Cerebellar nuclear complex (tissue), 1 donor: Measurements from ENCODE around the gene MUSTN1.

ENCODE experiments used
- DNase-seq, 2 experiments: peaks; one replicate each; lab custom pipeline; 2025; lab: John Stamatoyannopoulos, UW

Gene MUSTN1

GRCh38 chr3:52852419-52852818, 17.6 kb upstream of the MUSTN1 start:
- DNase-seq, result no peak

DNA sequence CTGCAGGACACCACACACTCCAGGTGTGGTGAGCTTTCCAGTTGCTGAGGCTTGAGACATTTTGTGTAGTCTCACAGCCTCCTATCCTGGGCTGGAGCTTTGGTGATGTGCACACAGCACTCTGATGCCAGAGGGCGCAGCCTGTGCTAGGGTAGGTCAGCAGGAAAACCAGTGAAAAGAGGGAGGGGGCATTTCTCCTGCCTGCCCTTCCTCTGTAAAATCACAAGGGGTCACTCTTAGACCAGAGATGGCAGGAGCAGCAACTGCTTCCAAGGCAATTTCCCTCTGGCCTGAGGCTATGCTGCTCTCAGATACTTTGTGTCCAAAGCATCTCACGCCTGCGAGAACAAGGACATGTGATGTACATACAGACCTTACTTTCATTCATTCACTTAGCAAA, 16.5 kb upstream of the MUSTN1 start:
- no peak for DNase-seq

- DNase-seq, result no peak
These were observed 14.8 kb upstream of the MUSTN1 start for GRCh38 chr3:52849656-52850055.

- DNase-seq, result no peak
These were observed 13.8 kb upstream of the MUSTN1 start for GRCh38 chr3:52848617-52849016.

- DNase-seq, result no peak
These were observed 12.9 kb upstream of the MUSTN1 start for GRCh38 chr3:52847726-52848125.

DNA sequence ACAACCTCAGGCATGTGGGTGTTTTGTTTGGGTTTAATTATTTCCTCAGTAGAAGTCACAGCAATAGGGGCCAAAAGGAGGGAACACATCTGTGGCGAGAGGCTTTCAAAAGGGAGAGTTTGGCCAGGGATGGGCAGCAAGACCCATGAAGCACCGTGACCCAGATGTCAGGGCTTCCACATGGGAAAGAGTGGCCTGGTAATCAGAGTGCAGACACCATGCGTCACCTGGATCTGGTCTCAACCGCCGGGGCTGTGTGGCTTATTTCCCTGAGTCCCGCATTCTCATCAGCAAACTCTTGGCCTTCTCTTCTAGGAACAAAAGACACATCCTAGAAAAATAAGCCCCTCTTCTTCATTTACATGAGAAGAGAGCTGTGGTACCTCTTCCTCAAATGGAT, 12.4 kb upstream of the MUSTN1 start:
- DNase-seq, result no peak

DNA sequence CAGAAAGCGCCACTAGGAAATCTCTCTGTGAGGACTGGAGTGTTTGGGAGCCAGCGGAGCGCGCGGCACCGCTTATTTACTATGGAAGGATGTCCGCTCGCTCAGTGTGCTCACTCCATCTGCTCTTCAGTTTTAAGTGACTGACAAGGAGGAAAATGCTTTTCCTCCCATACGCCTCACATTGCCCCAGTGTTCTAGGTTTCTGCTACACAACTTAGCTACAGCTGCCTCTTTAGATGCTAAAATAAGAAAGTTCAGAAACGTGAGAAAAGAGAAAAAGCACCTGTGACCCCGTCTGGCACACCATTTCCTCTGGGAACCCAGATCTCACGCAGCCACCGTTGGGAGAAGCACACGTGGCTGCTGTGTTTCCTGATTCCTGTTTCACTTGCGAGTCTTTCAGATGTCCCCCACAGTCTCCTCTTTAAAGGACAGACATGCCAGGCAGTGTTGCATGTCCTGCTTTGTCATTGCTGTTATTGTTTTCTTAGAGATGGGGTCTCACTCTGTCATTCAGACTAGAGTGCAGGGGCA, 11.7 kb upstream of the MUSTN1 start:
- no peak for DNase-seq

DNA sequence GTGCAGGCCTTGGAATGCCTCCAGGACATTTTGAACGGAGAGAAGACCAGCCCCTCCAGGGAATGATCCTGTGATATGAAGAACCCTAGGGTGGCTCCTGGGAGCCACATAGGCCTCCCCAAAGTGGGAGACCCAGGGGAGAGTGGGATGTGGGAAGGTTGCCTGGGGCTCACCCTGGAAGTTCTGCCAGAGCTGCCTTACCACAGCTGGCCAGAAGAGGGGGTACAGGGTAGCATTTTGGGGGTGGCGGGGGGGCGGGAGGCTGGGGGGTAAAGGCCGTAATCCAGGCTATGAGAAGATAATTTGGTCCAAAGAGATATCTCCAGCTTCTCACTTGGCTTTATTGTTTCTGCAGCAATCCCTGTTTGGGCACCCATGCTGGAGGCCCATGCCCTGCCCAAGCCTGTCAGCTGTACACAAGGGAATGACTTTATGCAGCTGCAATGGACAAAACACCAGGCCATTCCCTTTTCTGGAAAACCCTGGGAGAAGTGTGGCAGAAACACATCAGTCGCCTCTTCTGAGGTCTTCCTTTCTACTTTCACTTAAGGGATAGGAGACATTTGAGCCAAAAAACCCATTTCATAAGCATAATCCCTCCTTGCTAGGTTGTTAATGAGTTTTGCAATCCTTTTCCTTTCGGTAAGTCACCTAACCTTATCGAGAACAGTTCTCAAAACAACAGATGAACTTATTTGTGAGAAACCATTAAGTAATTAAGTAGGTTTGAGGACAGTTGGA, 11.0 kb upstream of the MUSTN1 start:
- no peak for DNase-seq

DNA sequence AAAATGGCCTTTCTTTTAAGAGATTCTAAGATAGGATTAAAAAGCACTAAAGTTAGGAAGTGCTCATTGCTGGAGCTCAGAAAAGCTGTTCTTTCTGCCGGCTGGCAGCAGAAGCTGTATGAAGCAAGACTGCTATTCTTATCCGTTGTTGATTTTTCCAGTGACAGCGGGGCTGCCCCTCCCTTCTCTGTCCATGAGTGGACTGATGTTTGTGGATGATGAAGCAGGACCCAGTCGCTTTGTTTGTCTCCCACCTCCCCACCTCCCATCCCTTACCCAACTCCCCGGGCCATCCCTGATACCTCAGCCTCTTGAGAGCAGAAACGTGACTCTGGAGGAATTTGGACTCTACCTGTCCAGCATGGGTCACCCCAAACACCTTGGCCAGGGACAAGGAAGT, 10.3 kb upstream of the MUSTN1 start:
- no peak for DNase-seq

DNA sequence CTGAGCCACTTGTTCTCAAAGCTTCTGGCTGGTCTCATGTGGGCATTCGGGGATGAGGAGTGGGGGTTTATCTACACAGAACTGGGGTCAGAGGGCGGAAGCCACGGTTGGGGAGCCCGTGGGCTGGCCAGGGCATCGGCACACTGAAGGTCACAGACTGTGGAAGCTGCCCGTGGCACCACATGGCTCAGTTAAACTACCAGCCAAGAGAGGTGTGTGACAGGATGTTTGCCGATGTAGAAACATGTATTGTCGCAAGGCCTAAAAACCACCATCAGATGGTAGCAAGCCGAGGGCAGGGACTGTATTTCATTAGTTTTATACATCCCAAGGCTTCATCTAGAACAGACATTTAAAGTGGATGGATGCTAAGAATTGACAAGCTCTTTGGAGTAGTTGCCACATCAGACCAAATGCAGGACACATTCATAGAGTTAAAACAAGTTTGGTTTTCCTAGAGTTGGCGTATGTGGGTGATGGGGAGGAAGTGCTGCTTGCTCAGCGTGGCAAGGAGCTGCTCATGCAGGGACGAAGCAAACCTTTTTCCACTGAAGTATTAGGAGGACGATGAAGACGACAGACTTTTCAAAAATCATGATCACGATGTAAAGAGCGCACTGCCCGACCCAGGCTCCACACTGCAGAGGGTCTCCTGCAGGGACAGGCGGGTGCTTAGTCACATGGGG, 9.6 kb upstream of the MUSTN1 start:
- no peak for DNase-seq

GRCh38 chr3:52843881-52844280, 9.1 kb upstream of the MUSTN1 start:
- DNase-seq, result no peak

DNA sequence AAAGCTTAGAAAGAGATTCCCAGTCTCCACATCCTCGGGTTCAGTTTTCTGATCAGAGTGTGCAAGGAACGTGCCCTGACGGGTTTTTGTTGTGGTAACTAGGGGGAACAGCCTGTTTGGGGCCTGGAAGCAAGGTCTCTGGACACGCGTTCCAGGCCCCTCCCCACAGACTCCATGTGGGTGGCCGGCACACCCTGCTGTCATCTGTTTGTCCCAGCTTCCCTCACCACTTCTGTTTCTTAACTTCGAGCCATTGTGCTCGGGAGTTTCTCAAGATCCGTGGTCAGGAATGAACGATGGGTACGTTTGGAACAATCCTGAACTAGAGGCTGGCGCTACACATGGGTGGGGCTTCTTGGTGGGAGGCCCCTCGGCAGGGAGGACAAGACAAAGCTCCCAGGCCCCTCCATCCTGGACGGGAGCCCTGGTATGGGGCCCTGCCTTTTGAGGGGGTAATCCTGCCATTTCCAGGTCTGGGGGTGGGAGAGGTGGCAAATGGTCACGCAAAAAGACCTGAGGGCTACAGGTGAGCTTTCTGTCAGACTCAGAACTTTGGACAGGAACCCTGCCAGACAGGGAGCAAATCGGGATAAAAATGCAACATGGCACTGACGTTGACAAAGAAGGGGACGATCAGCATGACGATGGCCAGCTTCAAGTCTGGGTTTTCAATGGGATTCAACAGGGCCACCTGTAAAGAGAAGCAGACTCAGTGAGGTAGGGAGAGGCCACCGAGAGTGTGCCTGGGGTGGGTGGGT, 8.5 kb upstream of the MUSTN1 start:
- no peak for DNase-seq

DNA sequence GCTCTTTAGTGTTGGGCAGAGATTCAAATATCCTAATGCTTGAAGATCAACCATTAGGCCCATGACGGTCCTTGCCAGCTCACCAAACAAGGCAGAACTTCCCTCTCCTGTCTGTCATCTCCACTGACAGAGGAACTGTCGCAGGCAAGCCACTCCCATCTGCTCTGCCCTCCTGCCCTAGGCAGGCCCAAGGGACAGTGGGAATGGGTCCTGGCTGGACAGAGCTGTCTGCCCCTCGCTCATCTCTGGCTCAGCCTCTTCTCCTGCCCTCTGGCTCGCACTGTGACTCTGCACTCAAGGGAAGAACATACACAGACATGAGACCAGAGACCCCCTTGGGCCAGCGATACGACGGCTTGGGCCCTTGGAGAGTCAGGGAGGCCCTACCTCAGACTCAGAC, 7.6 kb upstream of the MUSTN1 start:
- DNase-seq, result no peak

DNA sequence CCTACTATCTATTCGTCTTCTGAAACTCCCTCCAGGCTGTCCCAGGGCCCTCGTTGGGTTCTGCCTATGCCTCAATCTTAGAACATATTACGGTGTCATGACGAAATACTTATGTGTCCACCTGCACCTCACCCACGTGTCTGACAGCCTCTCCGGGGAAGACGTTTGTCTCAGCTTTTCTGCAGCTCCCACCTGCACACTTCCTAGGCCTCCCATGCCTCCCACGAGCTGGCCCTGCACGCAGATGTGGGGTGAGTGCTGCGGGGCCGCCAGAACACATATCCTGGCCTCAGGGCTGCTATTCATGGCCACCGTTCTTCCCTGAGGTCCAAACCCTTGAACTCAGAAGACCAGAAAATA, 7.1 kb upstream of the MUSTN1 start:
- no peak for DNase-seq

DNA sequence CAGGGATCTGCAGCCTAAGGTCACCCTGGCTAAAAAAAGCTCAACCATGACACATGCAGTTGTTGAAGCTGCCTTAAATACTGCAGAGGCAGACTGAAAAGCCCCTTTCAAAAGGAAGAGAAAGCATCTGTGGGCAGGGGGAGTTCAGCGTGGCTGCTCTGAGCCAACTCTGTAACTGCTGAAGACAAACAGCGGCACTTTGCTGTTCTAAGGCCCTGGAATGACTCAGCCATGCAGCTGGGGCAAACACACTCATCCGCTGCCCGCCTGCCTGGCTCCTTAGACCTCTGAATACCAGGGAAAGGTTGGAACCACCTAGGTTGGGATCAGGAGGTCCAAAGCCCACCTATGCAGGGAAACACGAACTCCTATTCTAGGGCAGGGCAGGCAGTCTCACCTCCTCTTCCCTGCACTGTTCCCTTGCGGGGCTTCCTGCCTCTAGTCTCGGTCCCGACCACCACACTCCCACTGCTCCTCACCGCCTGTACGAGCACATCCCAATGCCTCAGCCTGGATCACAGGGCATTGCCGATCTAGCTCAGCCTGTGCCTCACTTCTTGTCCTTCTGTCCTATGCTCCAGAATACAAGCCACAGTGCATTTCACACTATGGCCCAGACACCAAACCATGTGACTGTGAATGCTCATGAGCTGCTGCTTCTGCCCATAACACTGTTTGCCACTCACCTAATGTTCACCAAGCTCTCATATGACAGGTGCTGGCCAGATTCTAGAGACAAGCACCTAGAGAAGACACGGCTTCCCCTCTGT, 6.6 kb upstream of the MUSTN1 start:
- DNase-seq, result no peak

GRCh38 chr3:52839892-52840545, 5.2 kb upstream of the MUSTN1 start:
- no peak for DNase-seq

DNA sequence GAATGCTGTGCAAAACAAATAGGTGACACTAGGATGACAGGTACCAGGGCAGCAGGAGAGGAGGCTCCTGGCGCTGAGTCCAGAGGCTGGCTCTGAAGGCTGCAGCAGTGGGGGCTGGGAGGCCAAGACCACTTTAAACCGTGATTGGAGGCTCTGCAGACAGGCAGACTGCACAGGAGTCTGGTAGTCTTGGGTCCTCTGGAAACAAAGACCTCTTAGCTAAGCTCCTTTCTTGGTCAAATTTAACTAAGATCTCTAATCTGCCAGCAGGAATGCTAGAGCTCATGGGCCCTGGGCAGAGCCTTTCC, 4.4 kb upstream of the MUSTN1 start:
- no peak for DNase-seq

DNA sequence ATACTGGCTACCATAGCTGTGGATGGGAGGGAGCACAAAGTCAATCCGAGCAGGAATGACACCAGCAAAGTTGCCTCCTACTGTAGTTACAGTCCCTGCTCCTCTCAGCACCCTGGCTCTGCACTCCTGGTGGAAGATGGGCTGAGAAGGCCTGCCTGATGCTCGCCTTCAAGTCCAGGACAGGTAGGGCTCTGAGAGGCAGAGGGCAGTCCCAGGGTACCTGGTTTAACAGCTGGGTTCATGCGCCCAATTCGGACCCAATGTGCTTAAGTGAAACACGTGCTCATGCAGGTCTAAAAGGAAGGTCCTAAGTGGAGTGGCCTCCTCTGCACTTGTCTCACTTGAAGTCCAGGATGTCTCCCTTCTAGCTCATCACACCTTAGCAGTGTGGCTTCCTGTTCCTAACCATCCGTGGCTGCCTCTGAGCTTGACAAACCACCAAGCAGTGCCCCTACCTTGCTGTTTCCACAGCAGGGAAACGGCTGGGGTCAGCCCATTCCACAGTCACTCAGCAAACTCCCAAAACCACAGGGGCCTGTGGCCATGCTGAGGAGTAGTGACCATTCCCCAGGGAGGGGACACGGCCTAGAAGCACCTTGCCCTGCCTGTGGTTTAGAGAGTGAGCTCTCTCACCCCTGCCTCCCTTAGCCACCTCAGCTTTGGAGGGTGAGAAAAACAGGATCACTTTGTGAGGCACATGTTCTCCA, 3.9 kb upstream of the MUSTN1 start:
- DNase-seq, result no peak

GRCh38 chr3:52836986-52837385, 2.2 kb upstream of the MUSTN1 start:
- DNase-seq, result no peak

DNA sequence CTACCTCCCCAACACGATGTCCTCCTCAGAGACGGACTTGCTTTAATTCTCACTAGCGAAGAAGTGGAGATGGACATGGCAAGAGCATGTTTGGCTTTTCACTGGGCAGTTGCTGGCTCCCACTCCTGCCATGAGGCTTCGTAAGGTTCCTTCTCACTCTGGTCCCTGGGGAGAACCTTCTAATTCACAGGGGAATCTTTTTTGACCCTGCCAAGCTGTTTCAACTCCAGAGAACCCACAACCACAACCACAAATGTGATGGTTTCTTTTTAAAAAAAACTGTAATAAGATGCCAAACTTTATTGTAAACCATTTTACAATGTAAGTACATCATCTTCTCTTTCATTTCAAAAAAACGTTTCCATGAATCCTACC, 1.6 kb upstream of the MUSTN1 start:
- DNase-seq, result no peak

GRCh38 chr3:52835766-52836470, 1.1 kb upstream of the MUSTN1 start:
- no peak for DNase-seq
